Keratinocyte (primary cell): ENCODE measurements around the gene TH. TPM values are rescaled to one million over a fixed set of nuclear protein-coding genes. Genes with fewer than 3 reads are reported as not detected.
"Not testable (repeated sequence)": the region's sequence is repeated elsewhere in the genome, so short reads cannot be mapped to it uniquely, and the experiment has no call there.

Source experiments
- DNase-seq: peaks from one replicate; pipeline ENCODE4 v3.0.0-alpha.2; 2011; ENCODE audit warnings: low read depth, missing footprints, low spot score
- FAIRE-seq: peaks from 2 replicates; lab custom pipeline; 2011; peaks lifted over from hg19 to GRCh38; lab: Jason Lieb, UNC
- H2AFZ ChIP-seq: 2 replicates; pipeline ENCODE4 v1.6.0; 2012; ENCODE audit warnings: low read length, control low read depth, inconsistent platforms; ENCODE audit not compliant: control insufficient read depth
- H3K27ac ChIP-seq: 2 replicates; pipeline ENCODE4 v1.5.1; 2011; ENCODE audit warnings: low read length; ENCODE audit not compliant: control insufficient read depth, insufficient read depth
- H3K27me3 ChIP-seq: 3 replicates; pipeline ENCODE4 v1.6.0; 2011; ENCODE audit warnings: low read length; ENCODE audit not compliant: control insufficient read depth, insufficient read depth; ENCODE audit errors: extremely low read depth
- H3K36me3 ChIP-seq, 2 experiments: 2 replicates in 1 of 2; 3 replicates in 1 of 2; pipeline ENCODE4 v1.5.1; 2011; ENCODE audit warnings: low read length in 2 of 2, mild to moderate bottlenecking in 1 of 2; ENCODE audit not compliant: control insufficient read depth in 2 of 2, insufficient read depth in 2 of 2; ENCODE audit errors: extremely low read depth in 1 of 2
- H3K4me1 ChIP-seq: 3 replicates; pipeline ENCODE4 v1.5.1; 2011; ENCODE audit warnings: low read length; ENCODE audit not compliant: control insufficient read depth, insufficient read depth; ENCODE audit errors: extremely low read depth
- H3K4me2 ChIP-seq: 3 replicates; pipeline ENCODE4 v1.6.0; 2011; ENCODE audit warnings: low read depth, low read length; ENCODE audit not compliant: control insufficient read depth, insufficient read depth; ENCODE audit errors: extremely low read depth
- H3K4me3 ChIP-seq, 3 experiments: fragments of 200-600 bp in 1 of 3; sonication (generic) in 1 of 3; 2 replicates in 2 of 3; 3 replicates in 1 of 3; pipeline ENCODE4 v1.5.1; 2011 to 2016; ENCODE audit warnings: low read length in 3 of 3, mild to moderate bottlenecking in 3 of 3, control low read depth in 2 of 3, inconsistent platforms in 1 of 3, low read depth in 1 of 3, mixed read lengths in 1 of 3, mixed run types in 1 of 3, moderate library complexity in 1 of 3; ENCODE audit not compliant: control insufficient read depth in 2 of 3, insufficient read depth in 2 of 3; ENCODE audit errors: extremely low read depth in 1 of 3
- H3K79me2 ChIP-seq: 2 replicates; pipeline ENCODE4 v1.6.0; 2012; ENCODE audit warnings: low read length; ENCODE audit not compliant: control insufficient read depth, insufficient read depth
- H3K9ac ChIP-seq: 3 replicates; pipeline ENCODE4 v1.6.0; 2011; ENCODE audit warnings: low read length; ENCODE audit not compliant: control insufficient read depth, insufficient read depth; ENCODE audit errors: extremely low read depth
- H3K9me1 ChIP-seq: 3 replicates; pipeline ENCODE4 v1.6.0; 2011; ENCODE audit warnings: low read length; ENCODE audit not compliant: control insufficient read depth, insufficient read depth; ENCODE audit errors: extremely low read depth
- H3K9me3 ChIP-seq: 2 replicates; pipeline ENCODE4 v1.5.1; 2012; ENCODE audit warnings: low read depth, low read length; ENCODE audit not compliant: control insufficient read depth
- H4K20me1 ChIP-seq: 3 replicates; pipeline ENCODE4 v1.6.0; 2011; ENCODE audit warnings: low read length; ENCODE audit not compliant: control insufficient read depth, insufficient read depth; ENCODE audit errors: extremely low read depth
- CTCF ChIP-seq, 3 experiments: IDR thresholded peaks in 1 of 3; conservative IDR thresholded peaks in 1 of 3; optimal IDR thresholded peaks in 1 of 3; 2 replicates in 2 of 3; 3 replicates in 1 of 3; pipeline versions ENCODE3 to v1.5.1; 2011; ENCODE audit warnings: low read length in 3 of 3, mild to moderate bottlenecking in 3 of 3, moderate library complexity in 2 of 3, control low read depth in 1 of 3, inconsistent platforms in 1 of 3; ENCODE audit not compliant: insufficient read depth in 2 of 3; ENCODE audit errors: extremely low read depth in 1 of 3
- EZH2 ChIP-seq: IDR thresholded peaks from one replicate; pipeline ENCODE4 v1.6.1; 2012; ENCODE audit warnings: inconsistent platforms, mild to moderate bottlenecking, low read length, moderate library complexity
- dilution Hi-C: fragments of 300-500 bp; cut with MboI; formaldehyde crosslinking; loops from one replicate; pipeline ENCODE4 v1.7.0; 2020; ENCODE audit warnings: low sequenced_read_pairs; ENCODE audit not compliant: extremely low pct_ligation_motif_present
- polyA plus RNA-seq, 5 experiments: library from polyadenylated mRNA; depleted of rRNA in 3 of 5; stranded (reverse) in 3 of 5; stranded (forward) in 1 of 5; unstranded in 1 of 5; fragments of >200 nt; gene quantifications; 1 replicate in 1 of 5; 2 replicates in 3 of 5; 3 replicates in 1 of 5; pipeline versions ENCODE4 v1.2.1 to v1.2.3, GENCODE V29; 2011 to 2012; ENCODE audit warnings: missing spikeins in 2 of 5, low read depth in 1 of 5, low replicate concordance in 1 of 5

The TH gene
- polyA plus RNA-seq, 1 donor (not counting 4 experiments of a cell fraction or from before 2014, with no cell fraction given) = 0.50 TPM

GRCh38 chr11:2178906-2179494 lies 7.4 kb upstream of the TH start:
- Histone ChIP-seq H3K9me3 (no peaks in the 10 kb centered on the region), H3K27ac (peak overlapping the region; percentile 91), H3K4me1 (peaks cover 68% of the 10 kb centered on the region), H3K79me2 (peaks cover 4% of the 10 kb centered on the region), H3K4me2 (peak overlapping the region; percentile 92), H3K4me3 (peak overlapping the region in 2 of 3 experiments; percentile 24 to 30), H4K20me1 (no peaks in the 10 kb centered on the region), H3K36me3 (no peaks in the 10 kb centered on the region), H3K27me3 (no peaks in the 10 kb centered on the region), H3K9me1 (no peaks in the 10 kb centered on the region), H3K9ac (peak overlapping the region; percentile 69), H2AFZ (no peak overlapping the region)
- peak; percentile 99 for DNase-seq
- dilution Hi-C loops = no loop called here
- FAIRE-seq = peak; percentile 89
- TF ChIP-seq EZH2 (no peak), CTCF (optimal IDR thresholded peaks at IDR 0.05 in 1 of 3, IDR thresholded peaks at IDR 0.05 in 1 of 3, conservative IDR thresholded peaks at IDR 0.05 in 1 of 3; ENCODE audit: extremely low read depth in 1 of 3, insufficient read depth in 2 of 3, low read length in 3 of 3) (no peak)

- H3K79me2 ChIP-seq, H3K9me1 ChIP-seq, DNase-seq, H3K27me3 ChIP-seq, H4K20me1 ChIP-seq, dilution Hi-C loops, H3K36me3 ChIP-seq, H2AFZ ChIP-seq, H3K9me3 ChIP-seq: not testable (repeated sequence)
- FAIRE-seq = peak; percentile 55
- Histone ChIP-seq H3K4me3 (peak overlapping the region; percentile 16 to 30 (median 24)), H3K27ac (peak overlapping the region; percentile 91), H3K4me1 (peaks cover 68% of the 10 kb centered on the region), H3K9ac (peak overlapping the region; percentile 69), H3K4me2 (peak overlapping the region; percentile 92)
Measured at GRCh38 chr11:2178055-2178773, 6.6 kb upstream of the TH start.
